ENCODE measurements around the gene CPVL.

Gene CPVL

GRCh38 chr7:28958235-28958979 is 187.9 kb downstream of the CPVL start, which contains the start of gene TRIL:
Gene TRIL (minus strand): TSS chr7:28958330. CDS start chr7:28958046, 284 bp downstream.
- no peak for TF ChIP-seq CTCF (conservative IDR thresholded peaks at IDR 0.05; ENCODE audit: low read depth, low read length)
- H3K4me3 ChIP-seq (ENCODE audit: low read depth, low read length): peak within 1 kb of the TSS; percentile 45
- DNase-seq (ENCODE audit: low read depth): peak; percentile 69

DNA sequence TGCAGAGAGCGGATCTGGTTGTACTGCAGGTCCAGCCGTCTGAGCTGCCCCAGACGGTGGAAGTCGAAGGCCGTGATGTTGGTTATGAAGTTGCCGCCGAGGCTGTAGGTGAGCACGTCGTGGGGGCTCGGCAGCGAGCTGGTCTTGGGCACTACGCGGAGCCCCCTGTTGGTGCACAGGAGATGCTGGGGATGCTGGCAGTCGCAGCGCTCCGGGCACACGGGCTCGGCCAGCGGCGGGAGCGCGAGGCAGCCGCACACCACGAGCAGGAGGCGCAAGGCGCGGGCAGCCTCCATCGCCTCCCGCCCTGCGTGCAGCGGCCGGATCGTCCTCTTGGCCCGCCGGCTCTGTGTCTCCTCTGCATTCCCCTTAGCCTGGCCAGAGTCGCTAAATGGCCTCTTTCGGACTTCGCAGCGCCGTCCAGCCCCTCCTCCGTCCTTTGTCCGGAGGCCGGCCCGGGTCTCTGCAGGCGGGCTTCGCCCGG is 188.5 kb downstream of the CPVL start:
- H3K4me3 ChIP-seq (ENCODE audit: low read depth, low read length): peak overlapping the region; percentile 45
- TF ChIP-seq CTCF (conservative IDR thresholded peaks at IDR 0.05; ENCODE audit: low read depth, low read length): no peak
- DNase-seq (ENCODE audit: low read depth): peak; percentile 13

- DNase-seq (ENCODE audit: low read depth): peak; percentile 9
- H3K4me3 ChIP-seq (ENCODE audit: low read depth, low read length): peak overlapping the region; percentile 34
- no peak for TF ChIP-seq CTCF (conservative IDR thresholded peaks at IDR 0.05; ENCODE audit: low read depth, low read length)
Observed at GRCh38 chr7:28957064-28957750, 189.1 kb downstream of the CPVL start.

- peak; percentile 31 for DNase-seq (ENCODE audit: low read depth)
- TF ChIP-seq CTCF (conservative IDR thresholded peaks at IDR 0.05; ENCODE audit: low read depth, low read length): peak; percentile 63
- H3K4me3 ChIP-seq (ENCODE audit: low read depth, low read length): peak overlapping the region; percentile 34
Observed at GRCh38 chr7:28956608-28957063, 189.7 kb downstream of the CPVL start.

GRCh38 chr7:28955718-28956607 is 190.4 kb downstream of the CPVL start:
- TF ChIP-seq CTCF (conservative IDR thresholded peaks at IDR 0.05; ENCODE audit: low read depth, low read length): peak; percentile 54
- DNase-seq (ENCODE audit: low read depth): peak; percentile 48
- H3K4me3 ChIP-seq (ENCODE audit: low read depth, low read length): peak overlapping the region; percentile 34

GRCh38 chr7:28955356-28955717 is 191.0 kb downstream of the CPVL start:
- H3K4me3 ChIP-seq (ENCODE audit: low read depth, low read length): no peak overlapping the region
- DNase-seq (ENCODE audit: low read depth): no peak
- no peak for TF ChIP-seq CTCF (conservative IDR thresholded peaks at IDR 0.05; ENCODE audit: low read depth, low read length)
